Uterus (tissue), 2 donors: ENCODE data around the gene CNTN1.

Source experiments
- CTCF ChIP-seq, 4 experiments: fragments of 200-600 bp in 2 of 4; fragments of 450-650 bp in 2 of 4; sonication (generic) in 2 of 4; IDR thresholded peaks; one replicate each; pipeline ENCODE4 v1.5.1; 2016 to 2019; ENCODE audit warnings: antibody characterized with exemption in 4 of 4, mild to moderate bottlenecking in 2 of 4, moderate library complexity in 1 of 4
- POLR2A ChIP-seq, 2 donors: fragments of 450-650 bp; IDR thresholded peaks; one replicate each; pipeline ENCODE4 v1.6.1; 2016; ENCODE audit warnings: antibody characterized with exemption in 2 of 2, mild to moderate bottlenecking in 1 of 2, moderate library complexity in 1 of 2

GRCh38 chr12:40784102-40784501, 91.9 kb downstream of the CNTN1 start:
- TF ChIP-seq CTCF (IDR thresholded peaks at IDR 0.05): no peak
- TF ChIP-seq POLR2A (IDR thresholded peaks at IDR 0.05): no peak
